Stimulated activated CD4-positive, alpha-beta T cell treated with anti-CD3 and anti-CD28 coated beads, Interleukin-4, amount 100 ng/mL, for 1 hour (primary cell): ENCODE results near the gene NAA40.

Experiments
- DNase-seq: peaks from one replicate; pipeline ENCODE4 v3.0.0-alpha.2; 2020

The NAA40 gene

DNA sequence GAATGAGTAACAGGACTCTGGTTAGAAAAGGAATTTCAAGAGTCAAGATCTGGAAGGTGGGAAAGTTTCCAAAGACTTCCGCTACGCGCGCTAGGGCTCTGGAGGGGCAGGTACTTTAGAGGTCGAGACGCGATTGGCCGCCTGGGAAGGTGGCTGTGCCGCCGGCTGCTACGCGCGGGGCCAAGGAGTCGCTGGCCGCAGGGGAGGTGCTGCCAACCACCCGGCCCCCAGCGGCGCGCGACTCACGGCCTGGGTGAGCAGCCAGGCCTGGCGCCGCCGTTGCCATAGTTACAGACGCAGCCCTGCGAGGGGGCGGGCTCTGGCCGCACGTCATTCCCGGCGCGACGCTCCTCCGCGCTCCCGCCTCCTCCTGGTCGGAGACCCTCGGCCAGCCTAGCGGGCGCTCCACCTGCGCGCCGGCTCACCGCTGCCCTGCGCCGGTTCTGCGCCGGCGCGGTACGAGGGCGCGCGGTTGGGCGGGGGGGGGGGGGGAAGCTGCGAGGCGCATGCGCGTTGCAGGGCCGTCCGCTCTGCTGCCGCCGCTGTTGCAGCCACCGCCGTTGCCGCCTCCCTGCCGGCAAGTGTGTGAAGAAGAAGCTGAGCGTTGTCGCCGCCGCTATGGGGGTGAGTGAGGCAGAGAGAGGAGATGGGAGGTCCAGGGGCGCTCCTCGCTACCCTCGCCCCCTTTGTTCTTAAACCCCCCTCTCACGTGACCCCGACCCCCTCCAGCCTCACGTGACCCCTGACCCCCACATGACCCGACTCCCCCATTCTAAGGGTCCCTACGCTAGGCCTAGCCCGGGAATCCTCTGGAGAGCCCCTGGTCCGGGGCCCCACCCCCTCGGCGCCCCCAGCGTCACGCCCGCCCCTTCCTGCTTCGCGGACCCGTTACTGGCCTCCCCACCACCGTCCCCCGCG lies at the start of gene NAA40:
Gene NAA40, plus strand, starts transcription at position 524 of the 918 bp plus-strand sequence. Its CDS starts 95 bp downstream, at position 619.
- peak; percentile 90 for DNase-seq

GRCh38 chr11:63889344-63889743 lies 49.5 kb upstream of the NAA40 start:
- DNase-seq, result no peak

- DNase-seq, result no peak
Observed at GRCh38 chr11:63890368-63890767, 48.4 kb upstream of the NAA40 start.

DNA sequence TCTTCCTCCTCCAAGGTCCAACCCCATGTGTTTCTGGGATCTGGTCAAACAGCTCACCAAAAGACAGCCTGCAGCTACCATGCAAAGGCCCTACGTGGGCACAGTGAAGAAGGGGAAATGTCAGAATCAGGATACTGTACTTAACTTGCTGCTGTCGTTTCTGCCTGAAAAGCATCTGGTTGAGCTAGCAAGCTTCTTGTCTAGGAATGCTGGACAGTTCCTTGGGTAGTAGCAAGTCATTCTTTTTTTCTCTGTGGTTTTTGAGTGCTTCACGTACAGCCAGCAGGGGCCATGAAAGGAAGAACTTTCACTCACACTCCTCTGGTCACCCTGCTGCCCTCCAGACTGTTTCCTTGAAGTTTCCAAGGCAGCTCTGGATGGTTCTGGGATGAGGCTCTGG lies 46.6 kb upstream of the NAA40 start:
- DNase-seq, result no peak

- no peak for DNase-seq
Observed at GRCh38 chr11:63893355-63893754, 45.4 kb upstream of the NAA40 start.

GRCh38 chr11:63896071-63896470 lies 42.7 kb upstream of the NAA40 start:
- DNase-seq, result no peak

DNA sequence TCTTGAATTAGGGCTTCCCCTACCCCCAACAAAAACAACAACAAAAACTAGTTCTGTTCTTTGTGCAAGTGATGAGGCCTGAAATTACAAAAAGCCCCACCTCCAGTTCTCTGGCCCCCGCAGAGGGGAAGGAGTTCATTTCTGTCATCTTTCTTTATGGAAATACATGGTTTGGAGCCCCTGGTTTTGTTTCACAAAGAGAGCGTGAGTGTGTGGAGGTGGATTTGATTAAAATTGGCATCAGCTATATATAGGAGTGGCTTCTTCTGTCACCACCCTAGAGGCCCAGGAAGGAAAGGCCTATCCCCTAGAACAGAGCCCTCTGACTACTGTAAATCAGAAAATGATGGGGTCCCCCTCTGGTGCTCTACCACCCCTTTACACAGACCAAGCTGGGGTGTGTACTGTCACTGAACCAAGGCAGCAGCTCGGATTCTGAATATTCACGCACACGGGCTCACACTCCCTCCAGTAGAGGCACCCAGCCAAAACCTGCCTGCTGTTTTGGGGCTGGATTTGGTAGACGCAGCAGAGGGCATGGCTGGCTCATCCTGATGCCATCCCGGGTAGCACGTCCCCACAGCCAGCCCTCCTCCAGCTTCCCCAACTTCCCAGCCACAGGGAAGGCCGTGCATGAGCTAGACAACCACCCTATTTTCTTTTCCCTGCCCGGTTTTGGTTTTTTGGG lies 41.2 kb upstream of the NAA40 start:
- no peak for DNase-seq

GRCh38 chr11:63901660-63902059 lies 37.1 kb upstream of the NAA40 start:
- DNase-seq, result no peak

GRCh38 chr11:63903884-63904283 lies 34.9 kb upstream of the NAA40 start:
- no peak for DNase-seq

- DNase-seq, result no peak
Observed at GRCh38 chr11:63904743-63905142, 34.1 kb upstream of the NAA40 start.

DNA sequence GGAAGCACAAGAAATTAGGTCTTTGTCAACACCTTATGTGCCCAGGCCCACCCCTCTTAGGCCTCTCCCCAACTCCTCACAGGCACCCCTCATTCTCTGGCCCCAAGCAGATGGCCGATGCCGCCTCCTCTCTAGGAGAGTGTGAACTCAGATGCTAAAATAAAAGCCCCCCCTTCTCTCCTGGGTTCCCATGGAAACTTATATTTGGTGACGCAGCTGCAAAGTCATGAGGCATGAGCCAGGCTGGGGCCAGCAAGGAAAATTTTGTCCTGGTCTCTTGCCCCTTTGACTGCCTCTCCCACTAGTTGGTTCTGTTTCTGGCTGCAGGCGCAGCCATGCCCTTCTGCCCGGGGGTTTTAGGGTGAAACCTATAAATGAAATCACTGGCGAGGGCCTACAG lies 33.6 kb upstream of the NAA40 start:
- no peak for DNase-seq

GRCh38 chr11:63906087-63906486 lies 32.7 kb upstream of the NAA40 start:
- DNase-seq, result no peak

DNA sequence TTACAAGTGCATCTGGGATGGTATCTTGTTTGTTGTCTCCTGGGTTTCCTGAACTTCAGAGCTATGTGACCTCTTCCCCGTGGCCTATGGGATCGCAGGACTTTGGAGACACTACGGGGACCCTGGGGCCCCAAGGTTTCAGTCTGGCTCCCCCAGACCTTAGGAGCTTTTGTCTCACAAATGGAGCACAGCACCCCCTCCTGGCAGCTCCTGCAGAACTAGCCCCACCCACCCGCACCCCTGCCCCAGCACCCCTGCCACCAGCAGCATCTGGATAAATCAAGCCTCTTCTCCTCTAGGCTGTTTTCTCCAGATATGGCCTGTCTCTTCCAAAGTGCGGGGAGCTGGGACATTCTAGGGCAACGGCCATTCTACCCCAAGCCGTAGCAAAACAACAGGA lies 32.2 kb upstream of the NAA40 start:
- DNase-seq, result peak; percentile 63

GRCh38 chr11:63907063-63907462 lies 31.7 kb upstream of the NAA40 start:
- no peak for DNase-seq

DNA sequence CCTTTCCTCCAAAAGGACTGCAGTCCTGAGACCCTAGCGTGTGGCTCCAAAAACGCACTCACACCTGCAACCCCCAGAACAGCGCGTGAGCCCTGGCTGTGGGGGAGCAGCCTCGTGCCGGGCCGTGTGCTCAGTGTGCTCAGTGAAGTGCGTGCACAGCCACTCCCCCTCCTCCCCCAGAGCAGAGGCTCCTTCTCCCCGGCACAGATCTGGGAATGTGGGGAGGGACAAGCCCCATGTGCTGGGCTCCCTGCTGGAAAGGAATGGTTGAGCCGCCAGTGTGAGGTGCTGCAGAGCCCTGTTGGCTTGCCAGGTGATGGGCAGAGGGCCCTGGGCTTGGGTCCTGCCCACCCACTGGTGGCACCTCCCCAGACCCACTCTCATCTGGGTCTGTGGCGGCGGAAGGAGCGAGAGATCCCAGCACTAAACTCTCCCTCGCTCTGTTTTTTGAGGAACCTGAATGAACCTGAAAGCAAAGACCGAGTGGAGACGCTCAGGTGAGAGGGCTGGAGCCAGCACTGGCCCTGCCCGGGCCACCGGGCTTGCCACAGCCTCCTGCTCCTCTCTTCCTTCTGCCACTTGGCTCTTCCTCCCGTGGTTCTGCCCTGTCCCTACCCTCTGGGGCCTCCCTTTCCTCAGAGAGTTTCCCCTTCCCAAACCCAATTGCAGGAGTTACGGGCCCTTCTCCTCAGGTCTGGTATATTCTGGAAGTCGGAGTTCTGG lies 30.8 kb upstream of the NAA40 start:
- DNase-seq, result no peak

DNA sequence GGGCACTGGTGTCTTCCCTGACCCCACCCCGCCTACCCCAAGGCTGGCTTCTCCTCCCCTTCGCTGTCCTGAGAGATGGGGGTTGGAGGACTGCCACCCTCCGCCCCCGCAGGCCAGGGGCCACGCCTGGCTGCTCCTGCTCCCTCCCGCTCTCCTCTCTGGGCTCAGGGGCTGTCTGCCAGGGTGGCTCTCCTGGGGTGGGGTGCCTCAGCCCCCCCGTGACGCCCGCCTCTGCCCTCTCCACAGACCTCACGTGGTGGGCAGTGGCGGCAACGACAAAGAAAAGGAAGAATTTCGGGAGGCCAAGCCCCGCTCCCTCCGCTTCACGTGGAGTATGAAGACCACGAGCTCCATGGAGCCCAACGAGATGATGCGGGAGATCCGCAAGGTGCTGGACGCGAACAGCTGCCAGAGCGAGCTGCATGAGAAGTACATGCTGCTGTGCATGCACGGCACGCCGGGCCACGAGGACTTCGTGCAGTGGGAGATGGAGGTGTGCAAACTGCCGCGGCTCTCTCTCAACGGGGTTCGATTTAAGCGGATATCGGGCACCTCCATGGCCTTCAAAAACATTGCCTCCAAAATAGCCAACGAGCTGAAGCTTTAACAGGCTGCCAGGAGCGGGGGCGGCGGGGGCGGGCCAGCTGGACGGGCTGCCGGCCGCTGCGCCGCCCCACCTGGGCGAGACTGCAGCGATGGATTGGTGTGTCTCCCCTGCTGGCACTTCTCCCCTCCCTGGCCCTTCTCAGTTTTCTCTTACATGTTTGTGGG lies 30.0 kb upstream of the NAA40 start:
- no peak for DNase-seq

DNA sequence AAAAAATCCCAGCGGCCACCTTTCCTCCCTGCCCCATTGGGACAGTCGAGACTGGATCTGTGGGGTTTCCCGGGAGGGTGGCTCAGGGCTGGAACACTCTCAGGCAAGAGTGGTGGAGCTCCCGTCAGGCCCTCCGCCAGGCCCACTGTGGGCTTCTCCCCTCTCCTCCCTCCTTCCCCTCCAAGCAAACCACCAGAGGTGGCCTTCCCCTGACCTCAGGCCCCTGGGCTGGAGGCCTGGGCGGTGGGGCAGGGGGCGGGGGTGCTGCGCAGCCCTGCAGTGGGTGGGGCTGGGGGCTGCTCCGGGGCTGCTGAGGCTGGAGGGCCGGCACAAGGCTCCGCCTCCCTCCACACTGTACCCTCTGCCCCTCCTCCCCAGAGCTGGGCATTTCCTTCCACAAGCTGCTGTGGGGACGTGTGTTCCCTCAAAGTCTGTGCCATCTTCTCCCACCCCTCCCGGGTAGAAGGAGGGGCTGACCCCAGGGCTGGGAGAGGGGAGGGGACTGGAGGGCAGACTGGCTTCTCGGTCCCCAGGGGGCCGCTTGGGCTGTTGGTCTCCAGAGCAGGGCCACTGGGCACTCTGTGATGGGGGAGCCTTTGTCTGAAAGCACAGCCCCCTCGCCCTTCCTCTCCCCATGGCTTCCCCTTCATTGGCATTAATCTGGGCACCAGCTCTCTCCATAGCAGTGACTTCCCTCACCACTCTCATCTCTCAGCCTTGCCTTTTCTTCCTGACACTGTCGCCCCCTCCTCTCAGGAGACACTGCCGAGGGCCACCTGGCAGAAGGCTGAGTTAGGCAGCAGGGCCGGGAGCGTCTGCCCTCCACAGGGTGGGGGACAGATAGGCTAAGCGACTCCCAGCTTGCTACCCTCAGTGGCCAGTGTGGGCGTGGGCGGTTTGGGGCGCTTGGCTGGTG lies 29.0 kb upstream of the NAA40 start:
- DNase-seq, result no peak

GRCh38 chr11:63910675-63911074 lies 28.1 kb upstream of the NAA40 start:
- DNase-seq, result no peak

DNA sequence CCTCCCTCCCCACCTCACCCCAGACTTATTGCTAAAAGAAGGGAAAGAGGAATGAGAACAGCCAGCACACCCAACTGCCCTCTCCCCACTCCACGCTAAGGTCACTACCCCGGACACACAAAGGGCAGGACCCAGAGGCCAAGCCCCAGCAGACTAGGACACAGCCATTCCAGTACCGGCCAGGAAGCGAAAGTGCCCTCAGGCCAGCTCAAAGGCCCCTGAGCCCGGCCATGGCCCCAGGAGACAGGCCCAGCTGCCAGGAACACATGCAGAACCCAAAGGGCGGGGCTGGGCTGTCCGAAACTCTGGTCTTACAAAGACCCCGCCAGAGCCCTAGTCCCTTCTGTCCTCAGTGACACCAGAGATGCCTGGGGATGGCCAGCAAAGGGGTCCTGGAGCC lies 27.4 kb upstream of the NAA40 start:
- no peak for DNase-seq

- DNase-seq, result no peak
Observed at GRCh38 chr11:63911876-63912275, 26.9 kb upstream of the NAA40 start.

GRCh38 chr11:63912678-63913077 lies 26.1 kb upstream of the NAA40 start:
- DNase-seq, result no peak
